H1 (cell line): ENCODE data around the gene C1QA. TPM values are rescaled to one million over a fixed set of nuclear protein-coding genes. Genes with fewer than 3 reads are reported as not detected.

Experiments
- CBX5 ChIP-seq: fragments of 300-800, 300-1000 bp; sonication (generic); IDR thresholded peaks from 2 replicates; pipeline ENCODE4 v1.7.1; 2016; ENCODE audit warnings: antibody characterized with exemption, low read length, low read depth
- EP300 ChIP-seq, 2 experiments: IDR thresholded peaks; 1 replicate in 1 of 2; 2 replicates in 1 of 2; pipeline ENCODE4 v1.6.1; 2011 to 2012; ENCODE audit warnings: low read depth in 2 of 2, low read length in 2 of 2, mild to moderate bottlenecking in 2 of 2, borderline replicate concordance in 1 of 2, inconsistent platforms in 1 of 2, moderate library complexity in 1 of 2
- RXRA ChIP-seq: IDR thresholded peaks from 2 replicates; pipeline ENCODE4 v1.6.1; 2011; ENCODE audit warnings: low read depth, mild to moderate bottlenecking, low read length, moderate library complexity; ENCODE audit not compliant: insufficient read depth
- SRF ChIP-seq: IDR thresholded peaks from 2 replicates; pipeline ENCODE4 v1.6.1; 2011; ENCODE audit warnings: mild to moderate bottlenecking, low read depth, low read length, moderate library complexity
- polyA plus RNA-seq, 7 experiments: library from polyadenylated mRNA; depleted of rRNA in 3 of 7; stranded (reverse) in 5 of 7; unstranded in 2 of 7; fragments of >200 nt in 5 of 7; fragments of 200-250 nt in 2 of 7; gene quantifications; 1 replicate in 5 of 7; 2 replicates in 1 of 7; 4 replicates in 1 of 7; pipeline versions ENCODE4 v1.2.1 to v1.2.3, GENCODE V29; 2011 to 2013; ENCODE audit warnings: missing spikeins in 2 of 7, mixed read lengths in 2 of 7
- total RNA-seq: library from RNA; stranded (reverse); fragmentation: NEBNext Ultra II Directional; extraction: Animal tissue kit (Norgen Biotek cat#: 25700); gene quantifications from 2 replicates; pipeline ENCODE4 v1.2.1, GENCODE V29; 2021

C1QA gene
- total and polyA plus RNA-seq, 2 of the 8 experiments (the other 6 are each of a cell fraction or from before 2014, with no cell fraction given): not detected

DNA sequence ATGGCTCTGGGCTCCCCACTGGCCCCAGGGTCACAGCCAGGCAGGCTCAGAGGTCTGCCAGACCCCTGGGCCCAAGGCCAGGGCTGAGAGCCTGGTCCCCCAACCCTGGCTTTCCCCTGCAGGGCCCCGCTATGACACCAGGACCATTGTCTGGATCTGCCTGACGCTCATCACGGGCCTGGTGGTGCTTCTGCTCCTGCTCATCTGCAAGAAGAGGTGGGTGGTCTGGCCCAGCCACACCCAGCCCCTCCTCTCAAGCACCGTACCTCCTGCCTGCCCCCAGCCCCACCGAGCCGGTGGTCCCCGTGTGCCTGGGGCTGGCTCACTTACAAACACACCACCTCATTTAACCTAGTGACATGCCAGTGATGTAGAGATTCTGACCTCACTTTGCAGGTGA, 41.3 kb upstream of the C1QA start (continued):
- TF ChIP-seq RXRA: no peak
- TF ChIP-seq CBX5: no peak
- no peak for TF ChIP-seq SRF
- no peak for TF ChIP-seq EP300 (IDR thresholded peaks at IDR 0.05; ENCODE audit: borderline replicate concordance in 1 of 2, low read depth in 2 of 2, low read length in 2 of 2)
